Cortex of kidney (tissue), 1 donor: ENCODE results near the gene AGAP5.
"Not testable (repeated sequence)": the region's sequence is repeated elsewhere in the genome, so short reads cannot be mapped to it uniquely, and the experiment has no call there.

ENCODE experiments used
- DNase-seq: peaks from one replicate; lab custom pipeline; 2025; lab: John Stamatoyannopoulos, UW

AGAP5 gene

GRCh38 chr10:73697675-73698159 is at the start of gene AGAP5:
Gene AGAP5, minus strand, starts transcription at chr10:73698109. Its CDS starts 354 bp downstream, at chr10:73697755.
- DNase-seq: not testable (repeated sequence)

- DNase-seq: no peak
These were observed 48.8 kb upstream of the AGAP5 start for GRCh38 chr10:73746721-73747120.

- no peak for DNase-seq
These were observed 46.7 kb upstream of the AGAP5 start for GRCh38 chr10:73744664-73744975.

DNA sequence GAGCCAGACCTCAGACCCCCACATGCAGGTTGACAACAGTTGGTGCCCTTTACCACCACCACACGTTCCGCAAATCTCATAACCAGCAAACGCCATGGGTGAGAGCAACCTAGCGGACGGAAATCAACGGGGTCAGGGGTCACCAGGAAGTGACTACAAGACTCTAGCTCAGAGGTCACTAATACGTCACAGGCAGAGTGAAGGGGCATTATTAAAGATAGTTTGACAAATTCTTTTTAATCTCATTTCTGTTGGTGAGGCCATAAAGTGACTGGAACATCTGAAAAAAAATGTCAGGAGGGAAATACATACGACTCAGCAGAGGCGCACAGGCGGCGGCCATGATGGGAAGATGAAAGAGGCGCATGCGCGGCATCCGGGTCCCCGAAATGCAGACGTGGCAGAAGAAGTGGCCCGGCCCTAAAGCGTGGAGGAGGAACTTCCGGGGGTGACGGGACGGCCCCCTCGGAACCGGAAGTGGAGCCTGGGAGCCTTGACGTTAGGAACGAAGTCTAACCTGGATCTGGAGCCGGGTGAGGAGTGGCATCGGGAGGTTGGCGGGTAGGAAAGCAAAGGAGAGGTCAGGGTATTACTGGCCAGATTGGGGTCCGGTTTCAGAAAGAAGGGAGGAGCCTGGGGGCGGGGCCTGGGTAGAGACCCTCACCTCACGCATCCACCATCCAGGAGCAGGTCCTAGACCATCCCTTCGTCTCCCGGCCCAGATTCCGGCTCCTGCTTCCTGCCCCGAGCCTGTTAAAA is 46.2 kb upstream of the AGAP5 start, which contains the start of gene SEC24C:
Gene SEC24C, plus strand, starts transcription at position 468 of the 759 bp plus-strand sequence. CDS start 2,461 bp downstream, outside the sequence.
- peak; percentile 28 for DNase-seq

DNA sequence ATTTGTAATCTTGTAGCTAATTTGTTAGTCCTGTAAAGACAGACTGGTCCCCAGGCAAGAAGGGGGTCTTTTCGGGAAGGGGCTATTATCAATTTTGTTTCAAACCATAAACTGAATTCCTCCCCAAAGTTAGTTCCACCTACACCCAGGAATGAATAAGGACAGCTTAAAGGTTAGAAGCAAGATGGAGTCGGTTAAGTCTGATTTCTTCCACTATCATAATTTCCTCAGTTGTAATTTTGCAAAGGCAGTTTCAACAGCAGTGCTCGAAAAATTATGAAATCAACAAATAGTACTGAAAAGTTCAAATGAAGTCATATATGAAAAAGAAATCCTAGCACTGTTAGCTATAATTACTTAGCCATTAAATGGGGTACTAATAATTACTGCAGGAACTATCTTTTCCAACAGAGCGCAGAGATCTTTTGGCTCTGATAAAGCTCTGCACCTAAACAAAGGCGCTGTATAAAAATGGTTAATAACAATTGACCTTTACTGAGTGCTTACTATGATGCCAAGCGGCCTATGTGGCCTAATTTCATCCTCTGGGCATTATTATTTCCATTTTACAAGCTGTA is 45.5 kb upstream of the AGAP5 start:
- no peak for DNase-seq

GRCh38 chr10:73742454-73742734 is 44.5 kb upstream of the AGAP5 start:
- DNase-seq: no peak

GRCh38 chr10:73740501-73741254 is 42.8 kb upstream of the AGAP5 start:
- DNase-seq: not testable (repeated sequence)

GRCh38 chr10:73734796-73735305 is 36.9 kb upstream of the AGAP5 start:
- DNase-seq: no peak

DNA sequence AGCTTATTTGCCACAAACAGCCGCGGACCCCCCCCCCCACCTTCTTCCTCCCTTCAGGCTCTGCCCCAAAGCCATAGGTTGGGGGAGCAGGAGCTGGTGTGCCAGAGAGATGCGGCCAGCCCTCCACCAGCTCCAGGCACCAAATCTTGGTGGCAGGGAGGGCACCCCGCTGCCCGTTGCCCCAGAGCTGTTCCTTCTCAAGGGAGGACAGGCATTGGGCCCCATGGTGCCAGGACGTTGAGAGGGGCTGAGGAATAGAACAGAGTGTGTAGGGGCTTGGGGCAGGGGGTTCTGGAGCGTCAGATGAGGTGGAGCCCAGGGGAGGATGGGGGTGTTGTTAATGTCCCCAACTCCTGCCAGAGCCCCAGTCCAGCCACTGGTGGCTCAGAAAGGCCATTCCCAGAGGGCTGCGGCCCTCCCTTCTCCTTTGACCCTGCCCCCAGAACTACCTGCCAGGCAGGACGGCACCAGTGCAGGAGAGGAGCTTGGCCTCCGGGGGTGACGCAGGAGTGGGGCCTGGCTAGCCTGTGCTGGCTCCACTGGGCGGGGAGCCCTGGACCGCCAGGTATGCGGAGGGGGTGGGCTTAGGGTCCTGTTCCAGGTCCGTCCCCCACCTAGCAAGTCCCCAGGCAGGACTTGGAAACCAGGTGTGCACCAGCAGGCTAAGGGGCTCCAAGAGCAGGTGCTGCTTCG is 36.3 kb upstream of the AGAP5 start:
- DNase-seq: no peak

DNA sequence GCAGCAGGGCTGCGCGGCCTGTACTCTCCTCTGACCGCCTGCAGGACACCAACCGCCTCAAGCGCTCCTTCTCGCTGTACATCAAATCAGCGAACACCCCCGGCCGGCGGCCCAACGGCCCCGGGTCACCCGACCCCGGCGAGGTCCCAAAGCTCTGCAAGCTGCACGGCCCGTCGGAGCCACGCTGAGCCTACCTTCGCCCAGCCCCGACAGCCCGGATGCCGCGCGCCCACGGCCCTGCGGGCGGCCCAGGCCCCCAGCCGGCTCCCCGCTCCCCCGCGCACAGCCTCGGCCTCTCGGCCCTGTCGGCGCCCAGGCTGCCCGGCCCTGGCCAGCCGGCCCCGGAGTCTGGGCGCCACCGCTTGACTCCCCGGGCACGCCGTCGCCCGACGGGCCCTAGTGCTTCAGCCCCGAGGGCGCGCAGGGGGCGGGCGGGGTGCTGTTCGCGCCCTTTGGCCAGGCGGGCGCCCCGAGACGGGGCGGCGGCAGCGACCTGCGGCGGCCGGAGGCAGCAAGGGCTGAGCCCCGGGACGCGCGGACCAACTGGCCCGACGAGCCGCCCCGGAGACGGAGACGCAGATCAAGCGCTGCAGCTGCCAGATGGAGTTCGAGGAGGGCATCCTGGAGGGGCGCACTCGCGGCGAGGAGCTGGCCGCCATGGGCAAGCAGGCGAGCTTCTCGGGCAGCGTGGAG is 35.2 kb upstream of the AGAP5 start:
- no peak for DNase-seq

- no peak for DNase-seq
These were observed 34.5 kb upstream of the AGAP5 start for GRCh38 chr10:73732426-73732825.

- no peak for DNase-seq
These were observed 33.9 kb upstream of the AGAP5 start for GRCh38 chr10:73731588-73732375.

- peak; percentile 72 for DNase-seq
These were observed 32.4 kb upstream of the AGAP5 start for GRCh38 chr10:73730153-73730906.

DNA sequence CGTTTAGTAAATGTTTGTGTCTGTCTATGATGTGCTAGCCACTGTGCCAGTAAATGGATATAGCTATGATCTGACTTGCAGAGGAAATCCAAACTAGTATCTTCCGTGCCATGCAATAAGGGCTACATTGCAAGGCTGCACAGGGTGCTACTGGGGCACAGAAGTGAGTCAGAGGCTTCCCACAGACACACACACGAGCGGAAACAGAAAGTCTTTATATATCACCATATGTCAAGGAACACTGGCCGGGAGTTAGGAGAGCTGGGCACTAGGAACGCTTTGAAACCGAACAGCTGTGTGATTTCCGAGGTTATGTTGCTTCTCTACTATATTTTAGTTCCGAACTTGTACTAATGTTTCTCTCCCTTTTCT is 31.9 kb upstream of the AGAP5 start:
- not testable (repeated sequence) for DNase-seq

GRCh38 chr10:73723516-73723915 is 25.6 kb upstream of the AGAP5 start:
- no peak for DNase-seq

DNA sequence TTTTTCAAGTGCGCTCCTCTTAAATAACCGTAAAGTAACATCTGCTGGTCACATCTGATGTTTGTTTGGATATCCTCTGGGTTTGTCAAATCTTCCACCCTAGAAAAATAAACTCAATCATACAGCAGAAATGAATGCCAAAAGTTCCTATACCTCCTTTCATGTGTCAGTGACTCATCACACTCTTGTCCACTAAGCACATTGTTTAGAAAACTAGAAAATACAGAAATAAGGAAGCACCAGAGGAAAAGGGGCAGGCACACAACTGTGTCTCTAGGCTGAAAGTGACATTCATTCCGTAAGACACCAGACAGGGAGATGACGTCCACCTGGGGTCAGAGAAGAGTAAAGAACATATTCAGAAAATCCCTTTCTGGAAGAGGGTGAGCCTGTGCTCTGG is 22.7 kb upstream of the AGAP5 start:
- DNase-seq: not testable (repeated sequence)

GRCh38 chr10:73717556-73717955 is 19.6 kb upstream of the AGAP5 start:
- no peak for DNase-seq

DNA sequence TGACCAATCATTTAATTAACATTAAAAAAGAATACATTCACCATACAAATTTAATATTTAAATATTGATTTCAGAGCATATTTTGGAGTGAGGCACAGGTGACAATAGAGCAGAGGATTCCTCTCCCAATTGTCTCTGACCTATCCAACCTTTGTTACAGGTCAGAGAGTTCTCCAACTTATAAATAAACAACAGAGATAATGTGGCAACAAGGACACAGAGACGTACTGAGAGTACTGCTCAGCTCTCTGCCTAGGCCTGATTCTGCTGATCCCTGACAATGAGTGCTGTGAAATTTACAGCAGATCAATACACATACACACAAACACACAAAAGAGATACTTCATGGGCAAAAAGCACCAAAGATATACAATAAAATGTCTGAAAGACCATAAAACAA is 18.3 kb upstream of the AGAP5 start:
- DNase-seq: no peak

DNA sequence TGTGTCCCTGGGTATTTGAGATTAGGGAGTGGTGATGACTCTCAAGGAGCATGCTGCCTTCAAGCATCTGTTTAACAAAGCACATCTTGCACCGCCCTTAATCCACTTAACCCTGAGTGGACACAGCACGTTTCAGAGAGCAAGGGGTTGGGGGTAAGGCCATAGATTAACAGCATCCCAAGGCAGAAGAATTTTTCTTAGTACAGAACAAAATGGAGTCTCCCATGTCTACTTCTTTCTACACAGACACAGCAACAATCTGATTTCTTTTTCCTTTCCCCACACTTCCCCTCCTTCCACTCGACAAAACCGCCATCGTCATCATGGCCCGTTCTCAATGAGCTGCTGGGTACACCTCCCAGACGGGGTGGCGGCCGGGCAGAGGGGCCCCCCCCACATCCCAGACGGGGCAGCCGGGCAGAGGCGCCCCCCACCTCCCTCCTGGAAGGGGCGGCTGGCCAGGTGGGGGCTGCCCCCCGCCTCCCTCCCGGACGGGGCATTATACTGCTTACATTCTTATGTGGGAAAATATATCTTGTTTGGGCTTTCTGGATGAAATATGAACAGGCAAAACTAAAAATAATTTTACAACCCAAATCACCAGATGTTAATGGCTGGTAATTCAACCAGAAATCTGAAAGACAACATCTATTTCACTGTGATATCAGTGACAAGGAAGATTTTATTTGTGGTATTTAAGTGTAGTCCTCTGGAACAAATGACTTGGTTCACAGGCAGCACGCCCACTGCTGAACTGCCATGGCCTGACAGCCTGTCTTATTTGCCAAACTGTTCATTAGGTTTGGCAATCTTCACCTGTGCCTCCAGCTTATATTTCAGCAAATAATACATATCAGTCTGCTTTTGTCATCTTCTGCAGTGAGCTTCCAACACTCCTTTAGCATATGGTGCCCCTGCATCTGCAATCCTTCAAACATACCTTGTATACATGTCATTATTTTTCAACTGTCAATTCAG is 17.6 kb upstream of the AGAP5 start:
- DNase-seq: not testable (repeated sequence)
